ENCODE results near the gene ZCCHC24. TPM values are rescaled to one million over a fixed set of nuclear protein-coding genes. Genes with fewer than 3 reads are reported as not detected.

The ZCCHC24 gene
- total RNA-seq, 1 donor from 2014 or later: 6.3 TPM

GRCh38 chr10:79431891-79432831 lies 13.3 kb downstream of the ZCCHC24 start:
- no peak for DNase-seq (ENCODE audit: low read depth)

GRCh38 chr10:79431428-79431827 lies 14.0 kb downstream of the ZCCHC24 start:
- no peak for DNase-seq (ENCODE audit: low read depth)

- DNase-seq (ENCODE audit: low read depth): no peak
These were observed 14.5 kb downstream of the ZCCHC24 start for GRCh38 chr10:79430936-79431335.

- DNase-seq (ENCODE audit: low read depth): no peak
These were observed 15.0 kb downstream of the ZCCHC24 start for GRCh38 chr10:79430325-79430905.

- DNase-seq (ENCODE audit: low read depth): no peak
These were observed 15.7 kb downstream of the ZCCHC24 start for GRCh38 chr10:79429751-79430150.

GRCh38 chr10:79427965-79428364 lies 17.5 kb downstream of the ZCCHC24 start:
- no peak for DNase-seq (ENCODE audit: low read depth)

GRCh38 chr10:79425074-79425532 lies 20.3 kb downstream of the ZCCHC24 start:
- DNase-seq (ENCODE audit: low read depth): no peak

GRCh38 chr10:79424221-79425073 lies 21.0 kb downstream of the ZCCHC24 start:
- DNase-seq (ENCODE audit: low read depth): no peak

- DNase-seq (ENCODE audit: low read depth): no peak
These were observed 23.1 kb downstream of the ZCCHC24 start for GRCh38 chr10:79422178-79422892.

GRCh38 chr10:79420974-79421688 lies 24.3 kb downstream of the ZCCHC24 start:
- DNase-seq (ENCODE audit: low read depth): no peak

- no peak for DNase-seq (ENCODE audit: low read depth)
These were observed 26.4 kb downstream of the ZCCHC24 start for GRCh38 chr10:79418886-79419595.

- DNase-seq (ENCODE audit: low read depth): no peak
These were observed 27.1 kb downstream of the ZCCHC24 start for GRCh38 chr10:79418274-79418673.

GRCh38 chr10:79417731-79418130 lies 27.7 kb downstream of the ZCCHC24 start:
- DNase-seq (ENCODE audit: low read depth): no peak

- no peak for DNase-seq (ENCODE audit: low read depth)
These were observed 28.2 kb downstream of the ZCCHC24 start for GRCh38 chr10:79417266-79417665.

- no peak for DNase-seq (ENCODE audit: low read depth)
These were observed 28.7 kb downstream of the ZCCHC24 start for GRCh38 chr10:79416578-79417255.

- no peak for DNase-seq (ENCODE audit: low read depth)
These were observed 29.5 kb downstream of the ZCCHC24 start for GRCh38 chr10:79415736-79416577.

GRCh38 chr10:79414714-79415113 lies 30.7 kb downstream of the ZCCHC24 start:
- DNase-seq (ENCODE audit: low read depth): no peak

GRCh38 chr10:79413196-79413595 lies 32.2 kb downstream of the ZCCHC24 start:
- DNase-seq (ENCODE audit: low read depth): peak; percentile 19

GRCh38 chr10:79412516-79412915 lies 32.9 kb downstream of the ZCCHC24 start:
- no peak for DNase-seq (ENCODE audit: low read depth)
